Neuron (in vitro differentiated cells): Measurements from ENCODE around the gene ACAA2.
"Not testable (repeated sequence)": the region's sequence is repeated elsewhere in the genome, so short reads cannot be mapped to it uniquely, and the experiment has no call there.

ENCODE experiments used
- H2AFZ ChIP-seq: one replicate; pipeline ENCODE4 v1.6.1; 2013; ENCODE audit warnings: low read depth, mild to moderate bottlenecking, inconsistent platforms, low read length, moderate library complexity
- H3K27me3 ChIP-seq: one replicate; pipeline ENCODE4 v1.6.1; 2013; ENCODE audit warnings: low read length; ENCODE audit not compliant: insufficient read depth
- H3K36me3 ChIP-seq: one replicate; pipeline ENCODE4 v1.6.1; 2013; ENCODE audit warnings: low read length; ENCODE audit not compliant: insufficient read depth
- H3K4me1 ChIP-seq: one replicate; pipeline ENCODE4 v1.6.1; 2013; ENCODE audit warnings: low read length; ENCODE audit not compliant: insufficient read depth
- H3K4me3 ChIP-seq: 2 replicates; pipeline ENCODE4 v1.5.1; 2013; ENCODE audit warnings: mild to moderate bottlenecking, low read length, moderate library complexity
- H3K9me3 ChIP-seq: one replicate; pipeline ENCODE4 v1.6.1; 2013; ENCODE audit warnings: low read length

The ACAA2 gene

DNA sequence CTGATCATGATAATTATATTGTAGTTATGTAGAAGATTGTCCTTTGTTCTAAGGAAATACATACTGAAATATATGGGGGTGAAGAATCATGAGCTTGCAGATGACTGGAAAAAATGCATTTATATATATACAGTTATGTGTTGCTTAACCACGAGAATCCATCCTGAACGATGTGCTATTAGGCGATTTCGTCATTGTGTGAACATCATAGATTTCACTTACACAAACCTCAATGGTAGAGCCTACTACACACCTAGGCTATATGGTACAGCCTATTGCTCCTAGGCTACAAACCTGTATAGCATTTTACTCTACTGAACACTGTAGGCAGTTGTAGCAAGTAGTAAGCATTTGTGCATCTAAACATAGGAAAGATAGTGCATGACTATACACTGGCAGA, 2.6 kb upstream of the ACAA2 start:
- H3K4me3 ChIP-seq = no peak overlapping the region
- H2AFZ ChIP-seq = no peak overlapping the region
- H3K9me3 ChIP-seq = no peaks in the 10 kb centered on the region
- H3K27me3 ChIP-seq = no peaks in the 10 kb centered on the region
- peaks cover 19% of the 10 kb centered on the region for H3K4me1 ChIP-seq
- no peaks in the 10 kb centered on the region for H3K36me3 ChIP-seq

DNA sequence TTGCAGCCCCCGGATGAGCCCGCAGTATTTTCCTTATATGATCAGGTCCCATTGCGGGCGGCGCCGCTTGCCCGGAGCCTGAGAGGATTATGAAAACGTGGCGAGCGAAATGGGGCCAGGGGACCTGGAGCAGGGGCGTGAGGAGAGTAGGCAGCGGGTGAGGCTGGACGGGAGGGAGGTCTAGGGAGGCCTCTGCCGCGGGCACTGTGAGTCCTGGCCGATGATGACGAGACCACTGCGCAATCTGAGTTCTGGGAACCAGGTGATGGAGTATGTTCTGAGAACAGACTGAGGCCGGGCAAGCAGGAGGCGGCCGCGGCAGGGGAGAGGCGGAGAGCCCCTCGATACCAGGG, 790 bp upstream of the ACAA2 start:
- peaks cover 2% of the 10 kb centered on the region for H3K9me3 ChIP-seq
- H3K4me1 ChIP-seq = peaks cover 19% of the 10 kb centered on the region
- H2AFZ ChIP-seq = peak overlapping the region; percentile 84
- H3K36me3 ChIP-seq = no peaks in the 10 kb centered on the region
- H3K27me3 ChIP-seq = no peaks in the 10 kb centered on the region
- peak overlapping the region; percentile 72 for H3K4me3 ChIP-seq

DNA sequence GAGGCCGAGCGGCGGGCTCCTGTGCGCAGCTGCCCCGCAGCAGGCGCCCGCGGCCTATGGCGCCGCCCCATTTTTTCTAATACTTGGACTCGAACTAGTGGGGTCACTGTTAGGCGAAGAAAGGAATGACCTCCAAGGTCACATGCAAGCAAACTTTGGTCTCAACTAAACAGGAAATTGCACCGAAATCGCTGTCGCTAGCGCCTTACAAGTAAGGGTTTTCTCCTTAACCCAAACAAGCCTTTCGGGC, 339 bp downstream of the ACAA2 start:
- peaks cover 19% of the 10 kb centered on the region for H3K4me1 ChIP-seq
- H3K9me3 ChIP-seq = peaks cover 2% of the 10 kb centered on the region
- H3K4me3 ChIP-seq = peak overlapping the region; percentile 72
- peak overlapping the region; percentile 84 for H2AFZ ChIP-seq
- no peaks in the 10 kb centered on the region for H3K36me3 ChIP-seq
- no peaks in the 10 kb centered on the region for H3K27me3 ChIP-seq

DNA sequence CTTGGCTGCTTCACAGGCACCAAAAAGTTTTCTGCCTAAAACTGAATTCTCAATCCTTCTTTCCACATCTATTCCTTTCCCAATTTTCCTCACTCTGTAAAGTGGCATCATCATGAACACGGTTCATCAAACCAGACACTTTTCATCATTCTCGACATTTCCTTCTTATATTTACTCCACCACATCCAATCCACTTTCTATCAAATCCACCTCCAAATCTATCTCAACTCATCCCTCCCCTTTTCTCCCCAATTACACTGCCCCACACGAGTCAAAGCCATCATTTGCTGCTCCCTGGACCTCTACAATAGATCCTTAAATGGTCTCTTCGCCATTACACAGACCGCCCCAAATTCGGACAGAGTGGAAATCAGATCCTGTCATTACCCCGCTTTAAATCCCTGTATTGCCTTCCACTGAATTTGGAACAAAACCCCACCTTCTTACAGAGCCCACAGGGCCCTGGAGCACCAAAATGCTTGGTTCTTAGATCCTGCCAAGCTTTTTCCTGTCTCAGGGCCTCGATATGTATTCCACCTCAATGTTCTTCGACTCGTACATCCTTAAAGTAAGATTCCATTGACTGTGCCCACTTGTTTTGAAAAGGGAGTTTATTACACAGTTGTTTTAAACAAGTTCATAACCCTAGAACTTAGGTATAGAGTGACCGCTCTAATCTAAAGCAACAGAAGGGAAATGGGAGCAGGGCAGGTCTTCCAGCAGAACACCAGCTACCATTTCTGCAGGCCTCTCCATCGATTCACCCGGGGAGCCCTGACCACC, 856 bp downstream of the ACAA2 start:
- Histone ChIP-seq H3K4me1 (peaks cover 19% of the 10 kb centered on the region), H3K27me3 (no peaks in the 10 kb centered on the region), H3K4me3 (peak overlapping the region; percentile 72), H3K36me3 (no peaks in the 10 kb centered on the region), H2AFZ (peak overlapping the region; percentile 84), H3K9me3 (peaks cover 2% of the 10 kb centered on the region)

DNA sequence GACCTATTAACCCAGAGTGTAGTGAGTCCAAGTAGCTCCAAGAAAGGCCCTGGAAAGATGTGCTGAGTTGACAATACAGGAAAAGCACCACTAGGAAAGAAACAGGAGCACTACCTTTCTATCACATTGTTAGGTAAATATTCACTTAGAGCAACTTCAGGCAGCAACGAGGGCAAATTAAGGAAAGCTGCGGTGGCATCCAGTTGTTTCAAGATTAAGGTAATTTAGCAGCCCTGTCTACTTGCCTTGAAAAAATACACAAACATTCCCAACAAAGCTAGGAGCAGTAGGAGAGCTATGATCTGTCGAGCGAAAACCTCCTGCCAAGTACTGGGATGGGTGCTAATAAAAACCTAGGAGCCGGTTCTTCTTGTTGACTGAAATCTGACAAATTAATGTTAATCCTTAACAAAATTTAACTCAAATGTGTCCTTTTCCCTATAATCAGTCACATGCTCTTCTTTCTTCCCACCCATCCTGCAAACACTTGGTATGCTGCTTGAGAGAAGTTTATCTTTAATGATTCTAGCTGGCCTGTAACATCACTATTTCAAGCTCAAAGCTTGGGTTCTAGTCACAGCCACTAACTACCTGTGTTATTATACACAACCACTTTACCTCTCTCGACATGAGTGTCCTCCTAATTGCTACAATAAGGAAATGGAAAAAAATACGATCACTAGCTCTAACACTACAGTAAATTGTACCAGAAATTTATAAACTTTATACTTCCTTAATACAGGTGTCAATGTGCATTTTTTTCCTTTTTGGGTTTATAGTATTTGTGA, 2.0 kb downstream of the ACAA2 start:
- Histone ChIP-seq H3K4me3 (peak overlapping the region; percentile 72), H3K36me3 (no peaks in the 10 kb centered on the region), H3K4me1 (peaks cover 19% of the 10 kb centered on the region), H3K9me3 (peaks cover 5% of the 10 kb centered on the region), H2AFZ (no peak overlapping the region), H3K27me3 (no peaks in the 10 kb centered on the region)

DNA sequence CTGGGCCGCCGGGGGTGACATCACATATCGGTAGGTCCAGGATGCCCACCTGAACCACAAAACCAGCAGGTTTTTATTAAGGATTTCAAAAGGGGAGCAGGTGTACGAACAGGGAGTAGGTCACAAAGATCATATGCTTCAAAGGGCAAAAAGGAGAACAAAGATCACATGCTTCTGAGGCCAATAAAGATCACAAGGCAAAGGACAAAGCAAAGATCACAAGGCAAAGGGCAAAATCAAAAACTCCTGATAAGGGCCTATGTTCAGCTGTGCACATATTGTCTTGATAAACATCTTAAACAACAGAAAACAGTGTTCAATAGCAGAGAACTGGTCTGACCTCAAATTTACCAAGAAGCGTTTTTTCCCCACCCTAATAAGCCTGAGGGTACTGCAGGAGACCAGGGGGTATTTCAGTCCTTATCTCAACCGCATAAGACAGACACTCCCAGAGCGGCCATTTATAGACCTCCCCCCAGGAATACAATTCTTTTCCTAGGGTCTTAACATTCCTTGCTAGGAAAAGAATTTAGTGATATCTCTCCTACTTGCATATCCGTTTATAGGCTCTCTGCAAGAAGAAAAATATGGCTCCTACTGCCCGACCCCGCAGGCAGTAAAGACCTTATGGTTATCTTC, 4.7 kb downstream of the ACAA2 start:
- not testable (repeated sequence) for H3K36me3 ChIP-seq, H3K27me3 ChIP-seq, H2AFZ ChIP-seq, H3K9me3 ChIP-seq, H3K4me3 ChIP-seq
- peaks cover 17% of the 10 kb centered on the region for H3K4me1 ChIP-seq

DNA sequence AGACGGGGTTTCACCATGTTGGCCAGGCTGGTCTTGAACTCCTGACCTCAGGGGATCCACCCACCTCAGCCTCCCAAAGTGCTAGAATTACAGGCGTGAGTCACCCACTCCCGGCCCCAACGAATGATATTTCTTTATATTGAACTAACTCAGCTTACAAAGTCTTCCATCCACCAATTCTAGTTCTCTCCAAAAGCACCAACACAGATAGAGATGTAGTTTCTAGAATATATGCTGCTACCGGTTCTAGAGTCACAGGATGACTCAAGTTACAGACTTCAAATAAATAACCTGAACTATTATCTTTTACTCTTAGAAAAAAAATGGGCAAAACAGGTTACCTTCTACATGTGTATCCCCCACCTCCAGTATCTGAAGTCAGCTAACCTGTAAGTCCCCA, 9.2 kb downstream of the ACAA2 start:
- Histone ChIP-seq H3K4me3 (no peak overlapping the region), H2AFZ (no peak overlapping the region), H3K27me3 (no peaks in the 10 kb centered on the region), H3K9me3 (peaks cover 8% of the 10 kb centered on the region), H3K4me1 (no peaks in the 10 kb centered on the region), H3K36me3 (peaks cover 19% of the 10 kb centered on the region)

DNA sequence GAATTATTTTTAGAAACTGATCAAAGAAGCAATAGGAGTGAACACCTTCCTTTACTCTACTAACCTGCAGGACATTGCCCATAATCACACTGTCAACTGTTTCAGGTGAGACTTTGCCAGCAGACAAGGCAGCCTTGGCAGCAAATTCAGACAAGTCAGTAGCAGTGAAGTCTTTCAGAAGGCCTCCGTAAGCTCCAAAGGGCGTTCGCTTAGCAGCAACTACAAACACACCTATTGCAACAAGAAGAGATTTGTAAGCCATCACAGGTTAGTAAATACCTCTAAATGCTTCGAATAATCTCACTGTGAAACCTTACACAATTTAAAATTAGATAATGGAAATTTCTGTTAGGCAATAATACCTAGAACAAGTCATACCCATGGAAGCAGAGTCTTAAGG, 10.7 kb downstream of the ACAA2 start:
- Histone ChIP-seq H3K4me3 (no peak overlapping the region), H3K36me3 (peaks cover 19% of the 10 kb centered on the region), H2AFZ (no peak overlapping the region), H3K4me1 (no peaks in the 10 kb centered on the region), H3K27me3 (no peaks in the 10 kb centered on the region), H3K9me3 (peaks cover 8% of the 10 kb centered on the region)

DNA sequence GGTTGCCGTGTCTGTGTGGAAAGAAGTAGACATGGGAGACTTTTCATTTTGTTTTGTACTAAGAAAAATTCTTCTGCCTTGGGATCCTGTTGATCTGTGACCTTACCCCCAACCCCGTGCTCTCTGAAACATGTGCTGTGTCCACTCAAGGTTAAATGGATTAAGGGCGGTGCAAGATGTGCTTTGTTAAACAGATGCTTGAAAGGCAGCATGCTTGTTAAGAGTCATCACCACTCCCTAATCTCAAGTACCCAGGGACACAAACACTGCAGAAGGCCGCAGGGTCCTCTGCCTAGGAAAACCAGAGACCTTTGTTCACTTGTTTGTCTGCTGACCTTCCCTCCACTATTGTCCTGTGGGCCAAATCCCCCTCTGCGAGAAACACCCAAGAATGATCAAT, 12.8 kb downstream of the ACAA2 start:
- H3K27me3 ChIP-seq, H3K4me1 ChIP-seq, H3K4me3 ChIP-seq, H3K9me3 ChIP-seq, H2AFZ ChIP-seq: not testable (repeated sequence)
- peaks cover 40% of the 10 kb centered on the region for H3K36me3 ChIP-seq

DNA sequence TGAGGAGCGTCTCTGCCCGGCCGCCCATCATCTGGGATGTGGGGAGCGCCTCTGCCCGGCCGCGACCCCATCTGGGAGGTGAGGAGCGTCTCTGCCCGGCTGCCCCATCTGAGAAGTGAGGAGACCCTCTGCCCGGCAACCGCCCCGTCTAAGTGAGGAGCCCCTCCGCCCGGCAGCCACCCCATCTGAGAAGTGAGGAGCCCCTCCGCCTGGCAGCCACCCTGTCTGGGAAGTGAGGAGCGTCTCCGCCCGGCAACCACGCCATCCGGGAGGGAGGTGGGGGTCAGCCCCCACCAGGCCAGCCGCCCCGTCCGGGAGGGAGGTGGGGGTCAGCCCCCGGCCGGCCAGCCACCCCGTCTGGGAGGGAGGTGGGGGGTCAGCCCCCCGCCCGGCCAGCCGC, 13.5 kb downstream of the ACAA2 start:
- not testable (repeated sequence) for H2AFZ ChIP-seq, H3K9me3 ChIP-seq, H3K4me3 ChIP-seq, H3K27me3 ChIP-seq, H3K4me1 ChIP-seq
- peaks cover 43% of the 10 kb centered on the region for H3K36me3 ChIP-seq

DNA sequence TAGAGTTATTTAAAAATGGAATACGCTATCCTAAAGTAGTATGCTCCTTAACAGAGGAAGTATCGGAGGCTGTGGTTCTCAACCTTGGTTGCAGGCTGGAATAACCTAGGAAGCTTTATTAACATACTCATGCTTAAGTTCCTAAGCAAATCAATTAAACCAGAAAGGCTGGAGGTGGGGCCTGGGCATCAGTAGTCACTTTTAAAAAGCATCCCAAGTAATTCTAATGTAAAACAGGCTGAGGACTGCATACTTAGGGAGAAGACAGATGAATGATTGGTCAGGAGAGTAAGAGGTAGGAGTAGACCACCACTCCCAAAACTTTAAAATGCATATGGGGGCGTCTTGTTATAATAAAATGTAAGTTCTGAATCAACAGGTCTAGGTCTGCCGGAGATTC, 15.3 kb downstream of the ACAA2 start:
- H3K36me3 ChIP-seq = peaks cover 60% of the 10 kb centered on the region

DNA sequence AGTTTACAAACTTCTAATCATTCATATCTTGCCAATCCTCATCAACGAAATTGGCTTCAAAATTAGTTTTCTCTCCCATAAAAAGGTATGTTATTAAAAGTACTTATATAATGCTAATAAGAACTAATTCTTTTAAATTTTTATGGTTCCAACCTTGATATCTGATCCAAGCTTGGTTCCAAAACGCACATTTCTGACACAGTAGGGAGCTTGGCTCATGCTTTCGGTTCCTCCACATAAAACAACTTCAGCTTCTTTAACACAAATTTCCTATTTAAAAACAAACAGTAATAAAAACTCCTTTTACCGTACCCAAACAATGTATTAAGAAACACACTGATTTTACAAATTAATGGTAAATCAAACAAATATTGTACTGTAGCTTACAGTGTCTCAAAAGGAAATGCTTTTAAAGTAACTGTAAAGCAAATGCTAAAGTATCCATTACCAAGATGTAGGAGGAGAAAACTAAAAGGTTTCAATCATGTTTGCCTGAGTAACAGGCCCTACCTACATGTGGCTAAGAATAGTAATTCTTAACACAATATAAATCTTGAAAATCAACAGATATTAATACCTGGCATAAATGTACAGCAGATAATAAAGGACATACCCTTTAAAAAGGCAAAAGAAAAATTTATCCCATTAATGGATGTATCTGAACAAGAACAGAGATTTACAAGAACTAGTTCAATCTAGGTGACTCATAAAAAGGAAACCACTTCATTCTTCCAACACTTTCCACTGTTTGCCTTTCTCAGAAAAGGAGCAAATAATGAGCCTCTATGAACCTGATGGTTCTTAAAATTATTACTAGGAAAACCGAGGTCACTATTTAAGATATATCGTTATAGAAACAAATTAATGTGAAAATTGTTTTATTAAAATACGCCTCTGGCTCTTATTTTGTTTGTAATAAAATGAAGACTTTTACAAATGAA, 17.5 kb downstream of the ACAA2 start:
- Histone ChIP-seq H3K36me3 (peaks cover 57% of the 10 kb centered on the region), H3K4me3 (no peak overlapping the region), H3K4me1 (no peaks in the 10 kb centered on the region), H2AFZ (no peak overlapping the region), H3K9me3 (no peaks in the 10 kb centered on the region), H3K27me3 (no peaks in the 10 kb centered on the region)

More for the DNA sequence above, 15.3 kb downstream of the ACAA2 start:
- no peaks in the 10 kb centered on the region for H3K27me3 ChIP-seq
- H3K4me3 ChIP-seq = no peak overlapping the region
- H2AFZ ChIP-seq = no peak overlapping the region
- H3K4me1 ChIP-seq = no peaks in the 10 kb centered on the region
- H3K9me3 ChIP-seq = peaks cover 5% of the 10 kb centered on the region

DNA sequence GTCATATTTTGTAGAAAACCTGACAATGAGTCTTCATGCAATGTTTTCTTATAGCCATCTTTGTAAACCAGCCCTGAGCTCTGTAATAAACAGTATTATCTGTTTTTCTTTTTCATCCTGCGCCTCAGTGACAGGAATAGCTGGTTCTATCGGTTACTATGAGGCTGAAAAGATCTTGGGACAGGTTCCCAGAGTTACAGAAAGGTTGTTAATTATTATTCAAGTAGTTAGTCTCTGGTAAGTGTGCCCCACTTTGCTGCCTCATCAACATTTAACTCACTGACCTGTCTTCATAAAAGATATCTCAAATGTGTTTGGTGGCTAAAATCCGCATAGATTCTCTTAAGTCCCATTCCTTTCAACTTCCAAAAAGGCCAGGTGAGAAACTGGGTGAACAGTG, 18.6 kb downstream of the ACAA2 start:
- no peak overlapping the region for H2AFZ ChIP-seq
- H3K4me3 ChIP-seq = no peak overlapping the region
- no peaks in the 10 kb centered on the region for H3K27me3 ChIP-seq
- H3K36me3 ChIP-seq = peaks cover 67% of the 10 kb centered on the region
- H3K4me1 ChIP-seq = no peaks in the 10 kb centered on the region
- H3K9me3 ChIP-seq = no peaks in the 10 kb centered on the region
